Testis (tissue), 3 donors: ENCODE measurements around the gene SESTD1. TPM values are rescaled to one million over a fixed set of nuclear protein-coding genes. Genes with fewer than 3 reads are reported as not detected.

ENCODE experiments used
- DNase-seq: peaks from one replicate; pipeline ENCODE4 v3.0.0-alpha.2; 2019
- H3K27ac ChIP-seq, 2 donors: fragments of 200-600 bp; sonication (generic); one replicate each; pipeline ENCODE4 v1.5.1; 2019
- H3K27me3 ChIP-seq: fragments of 200-600 bp; sonication (generic); one replicate; pipeline ENCODE4 v1.5.1; 2019
- H3K36me3 ChIP-seq: fragments of 200-600 bp; sonication (generic); one replicate; pipeline ENCODE4 v1.5.1; 2017; ENCODE audit warnings: low read depth; ENCODE audit errors: missing control alignments
- H3K4me1 ChIP-seq: fragments of 200-600 bp; sonication (generic); one replicate; pipeline ENCODE4 v1.5.1; 2019
- H3K4me3 ChIP-seq, 2 donors: fragments of 200-600 bp; sonication (generic); one replicate each; pipeline ENCODE4 v1.5.1; 2017 to 2019
- H3K9me3 ChIP-seq: fragments of 200-600 bp; sonication (generic); one replicate; pipeline ENCODE4 v1.5.1; 2017
- CTCF ChIP-seq, 3 experiments: fragments of 450-650 bp in 2 of 3; fragments of 200-600 bp in 1 of 3; sonication (generic) in 1 of 3; IDR thresholded peaks; one replicate each; pipeline ENCODE4 v1.5.1; 2016 to 2019; ENCODE audit warnings: antibody characterized with exemption in 3 of 3, mild to moderate bottlenecking in 2 of 3, moderate library complexity in 1 of 3
- POLR2A ChIP-seq: fragments of 450-650 bp; IDR thresholded peaks from one replicate; pipeline ENCODE4 v1.6.1; 2017; ENCODE audit warnings: antibody characterized with exemption, mild to moderate bottlenecking, moderate library complexity
- WGBS, 2 donors: methylation state at CpG; one replicate each; pipeline ENCODE4 v1.1.5; 2018; 5-methylcytosine and 5-hydroxymethylcytosine counted together
- intact Hi-C: fragments of 100-400 bp; cut with DNase I; formaldehyde crosslinking; loops from one replicate; pipeline ENCODE4 v1.15.1; 2023; ENCODE audit warnings: low total_unique reads
- polyA plus RNA-seq: library from polyadenylated mRNA; stranded (reverse); fragments of 350-450 nt; fragmentation: Illumina TruSeq; extraction: RNeasy Lipid Tissue Mini Kit (QIAGEN cat#74804); gene quantifications from one replicate; pipeline ENCODE4 v1.2.3, GENCODE V29; 2014; ENCODE audit warnings: low read depth, low replicate concordance; ENCODE audit not compliant: insufficient read depth
- total RNA-seq, 2 donors: library from RNA; depleted of rRNA; stranded (reverse); fragments of >200 nt; gene quantifications; one replicate each; pipeline ENCODE4 v1.2.3, GENCODE V29; 2016

Gene SESTD1
- total and polyA plus RNA-seq, 3 donors from 2014 or later = 50.0 to 94.5 (median 56.1) TPM

GRCh38 chr2:179195141-179195540 is 69.5 kb downstream of the SESTD1 start:
- TF ChIP-seq POLR2A = no peak
- H3K27me3 ChIP-seq = no peaks in the 10 kb centered on the region
- no peaks in the 10 kb centered on the region for H3K4me1 ChIP-seq
- H3K27ac ChIP-seq = no peak overlapping the region
- H3K4me3 ChIP-seq = no peak overlapping the region
- no peak for DNase-seq
- H3K36me3 ChIP-seq = no peaks in the 10 kb centered on the region
- no peaks in the 10 kb centered on the region for H3K9me3 ChIP-seq
- intact Hi-C loops = no loop called here
- 98 to 100% methylated on average over 2 of the region's 2 CpGs for WGBS, 2 donors

DNA sequence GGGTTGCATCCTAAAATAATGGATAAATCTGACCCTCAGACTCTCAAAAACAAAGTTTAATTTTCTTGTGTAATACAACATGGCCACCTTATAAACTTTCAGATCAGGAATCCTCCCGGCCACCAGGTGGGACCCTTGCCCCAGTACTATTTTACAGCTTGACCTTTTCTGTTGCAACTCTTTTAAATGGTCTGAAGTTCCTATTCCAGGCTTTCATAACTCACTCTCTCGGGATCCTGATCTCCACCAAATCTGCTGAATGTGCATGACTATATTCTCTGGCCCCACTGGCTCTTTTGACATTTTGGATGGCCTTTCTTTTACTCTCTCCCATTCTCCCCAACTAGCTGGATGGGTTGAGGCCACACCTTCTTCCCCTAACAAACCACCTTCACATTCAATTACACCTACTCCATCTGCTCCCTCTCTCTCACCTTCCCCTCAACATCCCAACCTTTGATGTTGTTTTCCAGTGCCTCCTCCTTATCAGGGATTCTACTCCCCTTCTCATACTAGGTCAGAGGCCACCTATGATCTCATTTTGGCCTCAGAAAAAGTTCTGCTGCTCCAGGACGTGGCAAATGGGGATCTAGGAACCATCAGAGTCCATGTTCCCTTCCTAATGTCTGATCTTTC is 70.8 kb downstream of the SESTD1 start:
- intact Hi-C loops = no loop called here
- DNase-seq = no peak
- no peaks in the 10 kb centered on the region for H3K4me1 ChIP-seq
- no peak overlapping the region for H3K4me3 ChIP-seq
- no peaks in the 10 kb centered on the region for H3K36me3 ChIP-seq
- H3K27me3 ChIP-seq = no peaks in the 10 kb centered on the region
- H3K9me3 ChIP-seq = no peaks in the 10 kb centered on the region
- TF ChIP-seq POLR2A (no peak), CTCF (IDR thresholded peaks at IDR 0.05) (no peak)
- WGBS, 2 donors = 82 to 87% methylated on average over 3 of the region's 3 CpGs
- H3K27ac ChIP-seq = no peak overlapping the region

DNA sequence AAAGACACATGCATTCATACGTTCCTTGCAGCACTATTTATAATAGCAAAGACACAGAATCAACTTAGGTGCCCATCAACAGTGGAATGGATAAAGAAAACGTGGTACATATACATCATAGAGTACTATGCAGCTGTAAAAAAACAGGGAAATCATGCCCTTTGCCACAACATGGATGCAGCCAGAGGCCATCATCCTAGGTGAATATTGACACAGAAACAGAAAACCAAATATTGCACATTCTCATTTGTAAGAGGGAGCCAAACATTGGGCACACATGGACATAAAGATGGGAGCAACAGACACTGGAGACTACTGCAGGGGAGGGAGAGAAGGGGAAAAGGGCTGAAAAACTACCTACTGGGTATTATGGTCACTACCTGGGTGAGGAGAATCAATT is 73.5 kb downstream of the SESTD1 start:
- Histone ChIP-seq H3K27me3 (no peaks in the 10 kb centered on the region), H3K4me3 (no peak overlapping the region), H3K36me3 (no peaks in the 10 kb centered on the region), H3K4me1 (no peaks in the 10 kb centered on the region), H3K27ac (no peak overlapping the region), H3K9me3 (no peaks in the 10 kb centered on the region)
- 86 to 95% methylated on average over 2 of the region's 2 CpGs for WGBS, 2 donors
- no peak for TF ChIP-seq POLR2A
- TF ChIP-seq CTCF (IDR thresholded peaks at IDR 0.05) = no peak
- no peak for DNase-seq
- intact Hi-C loops = no loop called here

DNA sequence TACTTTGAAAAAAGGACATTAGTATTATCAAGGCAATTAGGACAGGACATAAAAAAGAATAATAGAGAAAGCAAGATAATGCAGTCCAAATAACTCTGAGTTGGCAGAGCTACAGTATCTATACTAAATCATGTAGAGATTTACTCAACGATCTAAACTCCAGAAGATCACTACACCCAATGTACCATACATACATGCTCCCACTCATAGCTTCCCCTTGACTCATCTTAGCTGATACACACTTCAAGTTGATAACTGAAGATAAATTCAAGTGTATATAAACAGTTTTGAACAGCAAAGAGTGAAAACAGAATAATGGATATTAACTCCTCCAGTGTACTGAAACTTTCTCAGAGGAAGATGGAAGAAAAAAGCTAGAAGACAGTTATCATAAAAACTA is 78.5 kb downstream of the SESTD1 start:
- 17 to 40% methylated on average over 1 of the region's 1 CpG for WGBS, 2 donors
- H3K4me3 ChIP-seq = no peak overlapping the region
- H3K9me3 ChIP-seq = no peaks in the 10 kb centered on the region
- no peaks in the 10 kb centered on the region for H3K4me1 ChIP-seq
- TF ChIP-seq POLR2A (no peak), CTCF (IDR thresholded peaks at IDR 0.05) (no peak)
- intact Hi-C loops = no loop called here
- no peaks in the 10 kb centered on the region for H3K27me3 ChIP-seq
- no peaks in the 10 kb centered on the region for H3K36me3 ChIP-seq
- DNase-seq = no peak
- H3K27ac ChIP-seq = no peak overlapping the region

GRCh38 chr2:179184610-179185009 is 80.0 kb downstream of the SESTD1 start:
- WGBS, 2 donors = 92% methylated on average over 1 of the region's 1 CpG
- TF ChIP-seq CTCF (IDR thresholded peaks at IDR 0.05) = no peak
- TF ChIP-seq POLR2A = no peak

More at GRCh38 chr2:179184610-179185009, 80.0 kb downstream of the SESTD1 start:
- no peaks in the 10 kb centered on the region for H3K36me3 ChIP-seq
- no peaks in the 10 kb centered on the region for H3K27me3 ChIP-seq
- H3K4me3 ChIP-seq = no peak overlapping the region
- intact Hi-C loops = no loop called here
- no peak overlapping the region for H3K27ac ChIP-seq
- DNase-seq = no peak
- no peaks in the 10 kb centered on the region for H3K4me1 ChIP-seq
- no peaks in the 10 kb centered on the region for H3K9me3 ChIP-seq
